Left ventricle myocardium inferior (tissue), 1 donor: ENCODE measurements around the gene HEATR9. TPM values are rescaled to one million over a fixed set of nuclear protein-coding genes. Genes with fewer than 3 reads are reported as not detected.

Experiments
- DNase-seq: peaks from one replicate; pipeline ENCODE4 v3.0.0-alpha.2; 2020
- H3K27ac ChIP-seq: fragments of 200-600 bp; replicated peaks from 2 replicates; pipeline ENCODE4 v1.8.0; 2021
- H3K27me3 ChIP-seq: fragments of 200-600 bp; 2 replicates; pipeline ENCODE4 v1.8.0; 2021; ENCODE audit warnings: low read depth
- H3K36me3 ChIP-seq: fragments of 200-600 bp; 2 replicates; pipeline ENCODE4 v1.8.0; 2021
- H3K4me1 ChIP-seq: fragments of 200-600 bp; 2 replicates; pipeline ENCODE4 v1.8.0; 2021
- H3K4me3 ChIP-seq: fragments of 200-600 bp; 2 replicates; pipeline ENCODE4 v1.8.0; 2021; ENCODE audit warnings: mild to moderate bottlenecking, moderate library complexity
- H3K9me3 ChIP-seq: fragments of 200-600 bp; replicated peaks from 2 replicates; pipeline ENCODE4 v1.8.0; 2021
- CTCF ChIP-seq: fragments of 200-600 bp; IDR thresholded peaks from 2 replicates; pipeline ENCODE4 v1.8.0; 2021; ENCODE audit warnings: antibody characterized with exemption, mild to moderate bottlenecking, borderline replicate concordance
- intact Hi-C: fragments of 100-400 bp; cut with micrococcal nuclease; formaldehyde crosslinking; loops from one replicate; pipeline ENCODE4 v1.11.0; 2022
- total RNA-seq: library from RNA; stranded (reverse); fragmentation: NEBNext Ultra II Directional; extraction: Animal tissue kit (Norgen Biotek cat#: 25700); gene quantifications from one replicate; pipeline ENCODE4 v1.2.1, GENCODE V29; 2021
- donor health status: DM: no; HTN: yes; CAD: no; lungs with severe emphysema.

HEATR9 gene
- total RNA-seq, 1 donor from 2014 or later, result not detected

- H3K4me3 ChIP-seq, result no peak overlapping the region
- H3K27me3 ChIP-seq, result peaks cover 4% of the 10 kb centered on the region
- H3K36me3 ChIP-seq, result no peaks in the 10 kb centered on the region
- no peak for DNase-seq
- H3K4me1 ChIP-seq, result no peaks in the 10 kb centered on the region
- no peak overlapping the region for H3K27ac ChIP-seq
- no peak for TF ChIP-seq CTCF
- H3K9me3 ChIP-seq, result no peaks in the 10 kb centered on the region
- intact Hi-C loops, result no loop called here
Measured at GRCh38 chr17:35912942-35913341, 44.3 kb upstream of the HEATR9 start.

GRCh38 chr17:35912339-35912912 lies 43.7 kb upstream of the HEATR9 start:
- no peak overlapping the region for H3K4me3 ChIP-seq
- H3K27ac ChIP-seq, result no peak overlapping the region
- H3K27me3 ChIP-seq, result peaks cover 4% of the 10 kb centered on the region
- no peaks in the 10 kb centered on the region for H3K9me3 ChIP-seq
- DNase-seq, result no peak
- no peak for TF ChIP-seq CTCF
- intact Hi-C loops, result no loop called here
- no peaks in the 10 kb centered on the region for H3K36me3 ChIP-seq
- no peaks in the 10 kb centered on the region for H3K4me1 ChIP-seq

- no peaks in the 10 kb centered on the region for H3K4me1 ChIP-seq
- intact Hi-C loops, result no loop called here
- no peak for TF ChIP-seq CTCF
- no peaks in the 10 kb centered on the region for H3K36me3 ChIP-seq
- no peaks in the 10 kb centered on the region for H3K9me3 ChIP-seq
- peaks cover 20% of the 10 kb centered on the region for H3K27me3 ChIP-seq
- H3K27ac ChIP-seq, result no peak overlapping the region
- DNase-seq, result no peak
- no peak overlapping the region for H3K4me3 ChIP-seq
Measured at GRCh38 chr17:35909408-35909807, 40.7 kb upstream of the HEATR9 start.

- Histone ChIP-seq H3K27ac (no peak overlapping the region), H3K4me1 (no peaks in the 10 kb centered on the region), H3K36me3 (no peaks in the 10 kb centered on the region), H3K27me3 (peaks cover 22% of the 10 kb centered on the region), H3K9me3 (no peaks in the 10 kb centered on the region), H3K4me3 (no peak overlapping the region)
- no peak for TF ChIP-seq CTCF
- no peak for DNase-seq
- intact Hi-C loops, result no loop called here
Measured at GRCh38 chr17:35907691-35908090, 39.0 kb upstream of the HEATR9 start.

- no peaks in the 10 kb centered on the region for H3K4me1 ChIP-seq
- H3K27ac ChIP-seq, result no peak overlapping the region
- peaks cover 28% of the 10 kb centered on the region for H3K27me3 ChIP-seq
- no peaks in the 10 kb centered on the region for H3K36me3 ChIP-seq
- no peaks in the 10 kb centered on the region for H3K9me3 ChIP-seq
- intact Hi-C loops, result no loop called here
- DNase-seq, result no peak
- H3K4me3 ChIP-seq, result no peak overlapping the region
- no peak for TF ChIP-seq CTCF
Measured at GRCh38 chr17:35906926-35907637, 38.4 kb upstream of the HEATR9 start.
